WTC11 (cell line): Measurements from ENCODE around the gene TOE1. TPM values are rescaled to one million over a fixed set of nuclear protein-coding genes. Genes with fewer than 3 reads are reported as not detected.

Experiments used
- ATAC-seq: fragments of 200-7000 bp; cut with Tn5 transposase; 2 replicates; pipeline ENCODE4 v1.10.0; 2021; ENCODE audit warnings: mild to moderate bottlenecking, moderate library complexity
- CTCF ChIA-PET: fragments of 300-600 bp; sonication (Branson Sonifier 250); formaldehyde crosslinking; loops from one replicate; lab custom pipeline; 2021; ENCODE audit warnings: antibody characterized with exemption; lab: Charles Lee
- POLR2A ChIA-PET: fragments of 350-600 bp; sonication (Branson Sonifier 250); formaldehyde crosslinking; loops from one replicate; lab custom pipeline; 2021; ENCODE audit warnings: antibody characterized with exemption; lab: Charles Lee
- DNase-seq: peaks from one replicate; pipeline ENCODE4 v3.0.0; 2021; ENCODE audit warnings: low spot score
- H3K27ac Mint-ChIP-seq: 2 replicates; pipeline ENCODE4 v1.8.0; 2021; ENCODE audit warnings: mixed read lengths
- H3K27me3 Mint-ChIP-seq: 2 replicates; pipeline ENCODE4 v1.8.0; 2021; ENCODE audit warnings: low read depth, mild to moderate bottlenecking, moderate library complexity, mixed read lengths
- H3K36me3 Mint-ChIP-seq: 2 replicates; pipeline ENCODE4 v1.8.0; 2021; ENCODE audit warnings: mixed read lengths
- H3K4me1 Mint-ChIP-seq: 2 replicates; pipeline ENCODE4 v1.8.0; 2022; ENCODE audit warnings: mixed read lengths
- H3K4me3 Mint-ChIP-seq: 2 replicates; pipeline ENCODE4 v1.8.0; 2021; ENCODE audit warnings: mild to moderate bottlenecking, moderate library complexity, mixed read lengths
- H3K9me3 Mint-ChIP-seq: 2 replicates; pipeline ENCODE4 v1.8.0; 2021; ENCODE audit warnings: mixed read lengths
- CREB1 ChIP-seq: sonication (generic); formaldehyde crosslinking; IDR thresholded peaks from 2 replicates; pipeline ENCODE4 v1.8.0; 2023; ENCODE audit warnings: mild to moderate bottlenecking, missing genetic modification reagents
- CREM ChIP-seq: sonication (generic); formaldehyde crosslinking; IDR thresholded peaks from 2 replicates; pipeline ENCODE4 v1.8.1; 2022; ENCODE audit warnings: mild to moderate bottlenecking, missing genetic modification reagents, moderate library complexity
- ELF4 ChIP-seq: sonication (generic); formaldehyde crosslinking; IDR thresholded peaks from 2 replicates; pipeline ENCODE4 v1.8.1; 2022; ENCODE audit warnings: low read depth, mild to moderate bottlenecking, moderate library complexity, missing genetic modification reagents
- ETV6 ChIP-seq: sonication (generic); formaldehyde crosslinking; IDR thresholded peaks from 2 replicates; pipeline ENCODE4 v1.8.1; 2022; ENCODE audit warnings: mild to moderate bottlenecking, missing genetic modification reagents
- FOXJ3 ChIP-seq: sonication (generic); formaldehyde crosslinking; IDR thresholded peaks from 2 replicates; pipeline ENCODE4 v1.9.0; 2021; ENCODE audit warnings: missing genetic modification reagents, mild to moderate bottlenecking, borderline replicate concordance
- GABPB1 ChIP-seq: sonication (generic); formaldehyde crosslinking; IDR thresholded peaks from 2 replicates; pipeline ENCODE4 v1.8.1; 2023; ENCODE audit warnings: mild to moderate bottlenecking, missing genetic modification reagents
- GRHL2 ChIP-seq: fragments of 250-450 bp; sonication (Bioruptor Pico); IDR thresholded peaks from 2 replicates; pipeline ENCODE4 v1.8.0; 2022; ENCODE audit warnings: mild to moderate bottlenecking, moderate library complexity; ENCODE audit not compliant: insufficient replicate concordance, severe bottlenecking
- IRF2 ChIP-seq: sonication (generic); formaldehyde crosslinking; IDR thresholded peaks from 2 replicates; pipeline ENCODE4 v1.8.0; 2022; ENCODE audit warnings: low read depth, missing genetic modification reagents, borderline replicate concordance
- JAZF1 ChIP-seq: fragments of 250-450 bp; sonication (Bioruptor Pico); IDR thresholded peaks from 2 replicates; pipeline ENCODE4 v1.9.0; 2021; ENCODE audit warnings: moderate library complexity, mild to moderate bottlenecking, inconsistent platforms
- NFE2L1 ChIP-seq: sonication (generic); formaldehyde crosslinking; IDR thresholded peaks from 2 replicates; pipeline ENCODE4 v1.8.1; 2023; ENCODE audit warnings: missing genetic modification reagents
- NR1H2 ChIP-seq: sonication (generic); formaldehyde crosslinking; IDR thresholded peaks from 2 replicates; pipeline ENCODE4 v1.9.0; 2021; ENCODE audit warnings: mild to moderate bottlenecking, moderate library complexity, missing genetic modification reagents
- OVOL2 ChIP-seq: fragments of 250-450 bp; sonication (Bioruptor Pico); IDR thresholded peaks from 2 replicates; pipeline ENCODE4 v1.9.0; 2021; ENCODE audit warnings: mild to moderate bottlenecking, borderline replicate concordance
- PRRX2 ChIP-seq: fragments of 250-450 bp; sonication (Bioruptor Pico); IDR thresholded peaks from 2 replicates; pipeline ENCODE4 v1.8.0; 2021; ENCODE audit warnings: mild to moderate bottlenecking
- TCF7 ChIP-seq: sonication (generic); formaldehyde crosslinking; IDR thresholded peaks from 2 replicates; pipeline ENCODE4 v1.8.0; 2022; ENCODE audit warnings: mild to moderate bottlenecking, low read depth, missing genetic modification reagents, moderate library complexity
- ZNF138 ChIP-seq: sonication (generic); formaldehyde crosslinking; conservative IDR thresholded peaks from 2 replicates; pipeline ENCODE4 v1.8.1; 2022; ENCODE audit warnings: mild to moderate bottlenecking, moderate library complexity, missing genetic modification reagents
- ZNF232 ChIP-seq: sonication (generic); formaldehyde crosslinking; IDR thresholded peaks from 2 replicates; pipeline ENCODE4 v1.8.0; 2022; ENCODE audit warnings: mild to moderate bottlenecking, missing genetic modification reagents
- ZNF396 ChIP-seq: fragments of 250-450 bp; sonication (Bioruptor Pico); IDR thresholded peaks from 2 replicates; pipeline ENCODE4 v1.8.0; 2021; ENCODE audit warnings: mild to moderate bottlenecking, moderate library complexity, borderline replicate concordance
- total RNA-seq: library from RNA; stranded (reverse); gene quantifications from 3 replicates; pipeline ENCODE4 v1.2.3, GENCODE V29; 2021
- TF ChIP-seq, protein P1 (sequence below): fragments of 250-450 bp; sonication (Bioruptor Pico); IDR thresholded peaks from 2 replicates; pipeline ENCODE4 v1.9.0; 2021; ENCODE audit warnings: mild to moderate bottlenecking
- TF ChIP-seq, protein P2 (sequence below): sonication (generic); formaldehyde crosslinking; IDR thresholded peaks from 2 replicates; pipeline ENCODE4 v1.8.1; 2022; ENCODE audit warnings: mild to moderate bottlenecking, moderate library complexity, missing genetic modification reagents
- TF ChIP-seq, protein P3 (sequence below): sonication (generic); formaldehyde crosslinking; IDR thresholded peaks from 2 replicates; pipeline ENCODE4 v1.8.0; 2022; ENCODE audit warnings: mild to moderate bottlenecking, missing genetic modification reagents
- TF ChIP-seq, protein P4 (sequence below): fragments of 250-450 bp; sonication (Bioruptor Pico); IDR thresholded peaks from 2 replicates; pipeline ENCODE4 v1.9.0; 2021; ENCODE audit warnings: moderate library complexity, mild to moderate bottlenecking, inconsistent platforms, borderline replicate concordance
- TF ChIP-seq, protein P5 (sequence below): sonication (generic); formaldehyde crosslinking; IDR thresholded peaks from 2 replicates; pipeline ENCODE4 v1.8.0; 2022; ENCODE audit warnings: mild to moderate bottlenecking, missing genetic modification reagents
- TF ChIP-seq, protein P6 (sequence below): fragments of 250-450 bp; sonication (Bioruptor Pico); IDR thresholded peaks from 2 replicates; pipeline ENCODE4 v1.9.0; 2021; ENCODE audit warnings: mild to moderate bottlenecking
- TF ChIP-seq, protein P7 (sequence below): sonication (generic); formaldehyde crosslinking; IDR thresholded peaks from 2 replicates; pipeline ENCODE4 v1.8.0; 2022; ENCODE audit warnings: missing genetic modification reagents

Gene TOE1
- total RNA-seq, 1 experiment from 2014 or later: 7.4 TPM

DNA sequence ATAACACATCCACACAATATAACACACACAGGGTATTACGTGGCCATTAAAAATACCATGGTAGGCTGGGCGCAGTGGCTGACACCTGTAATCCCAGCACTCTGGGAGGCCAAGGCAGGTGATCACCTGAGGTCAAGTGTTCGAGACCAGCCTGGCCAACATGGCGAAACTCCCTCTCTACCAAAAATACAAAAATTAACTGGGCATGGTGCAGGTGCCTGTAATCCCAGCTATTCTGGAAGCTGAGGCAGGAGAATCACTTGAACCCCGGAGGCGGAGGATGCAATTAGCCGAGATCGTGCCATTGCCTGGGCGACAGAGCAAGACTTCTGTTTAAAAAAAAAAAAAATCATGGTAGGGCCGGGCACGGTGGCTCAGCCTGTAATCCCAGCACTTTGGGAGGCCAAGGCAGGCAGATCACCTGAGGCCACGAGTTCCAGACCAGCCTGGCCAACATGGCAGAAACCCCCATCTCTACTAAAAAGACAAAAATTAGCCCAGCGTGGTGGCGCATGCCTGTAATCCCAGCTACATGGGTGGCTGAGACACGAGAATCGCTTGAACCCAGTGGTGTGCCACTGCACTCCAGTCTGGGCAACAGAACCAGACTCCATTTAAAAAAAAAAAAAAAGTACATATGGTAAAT lies 37.3 kb upstream of the TOE1 start:
- ATAC-seq: no peak
- H3K36me3 Mint-ChIP-seq: no peaks in the 10 kb centered on the region
- no peak for TF ChIP-seq NR1H2 (CRISPR knock-in tag)
- TF ChIP-seq, protein P1, sequence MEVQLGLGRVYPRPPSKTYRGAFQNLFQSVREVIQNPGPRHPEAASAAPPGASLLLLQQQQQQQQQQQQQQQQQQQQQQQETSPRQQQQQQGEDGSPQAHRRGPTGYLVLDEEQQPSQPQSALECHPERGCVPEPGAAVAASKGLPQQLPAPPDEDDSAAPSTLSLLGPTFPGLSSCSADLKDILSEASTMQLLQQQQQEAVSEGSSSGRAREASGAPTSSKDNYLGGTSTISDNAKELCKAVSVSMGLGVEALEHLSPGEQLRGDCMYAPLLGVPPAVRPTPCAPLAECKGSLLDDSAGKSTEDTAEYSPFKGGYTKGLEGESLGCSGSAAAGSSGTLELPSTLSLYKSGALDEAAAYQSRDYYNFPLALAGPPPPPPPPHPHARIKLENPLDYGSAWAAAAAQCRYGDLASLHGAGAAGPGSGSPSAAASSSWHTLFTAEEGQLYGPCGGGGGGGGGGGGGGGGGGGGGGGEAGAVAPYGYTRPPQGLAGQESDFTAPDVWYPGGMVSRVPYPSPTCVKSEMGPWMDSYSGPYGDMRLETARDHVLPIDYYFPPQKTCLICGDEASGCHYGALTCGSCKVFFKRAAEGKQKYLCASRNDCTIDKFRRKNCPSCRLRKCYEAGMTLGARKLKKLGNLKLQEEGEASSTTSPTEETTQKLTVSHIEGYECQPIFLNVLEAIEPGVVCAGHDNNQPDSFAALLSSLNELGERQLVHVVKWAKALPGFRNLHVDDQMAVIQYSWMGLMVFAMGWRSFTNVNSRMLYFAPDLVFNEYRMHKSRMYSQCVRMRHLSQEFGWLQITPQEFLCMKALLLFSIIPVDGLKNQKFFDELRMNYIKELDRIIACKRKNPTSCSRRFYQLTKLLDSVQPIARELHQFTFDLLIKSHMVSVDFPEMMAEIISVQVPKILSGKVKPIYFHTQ (CRISPR knock-in tag): no peak
- TF ChIP-seq, protein P2, sequence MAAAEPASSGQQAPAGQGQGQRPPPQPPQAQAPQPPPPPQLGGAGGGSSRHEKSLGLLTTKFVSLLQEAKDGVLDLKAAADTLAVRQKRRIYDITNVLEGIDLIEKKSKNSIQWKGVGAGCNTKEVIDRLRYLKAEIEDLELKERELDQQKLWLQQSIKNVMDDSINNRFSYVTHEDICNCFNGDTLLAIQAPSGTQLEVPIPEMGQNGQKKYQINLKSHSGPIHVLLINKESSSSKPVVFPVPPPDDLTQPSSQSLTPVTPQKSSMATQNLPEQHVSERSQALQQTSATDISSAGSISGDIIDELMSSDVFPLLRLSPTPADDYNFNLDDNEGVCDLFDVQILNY (CRISPR knock-in tag): no peak
- no peak for TF ChIP-seq ELF4 (CRISPR knock-in tag)
- TF ChIP-seq, protein P3, sequence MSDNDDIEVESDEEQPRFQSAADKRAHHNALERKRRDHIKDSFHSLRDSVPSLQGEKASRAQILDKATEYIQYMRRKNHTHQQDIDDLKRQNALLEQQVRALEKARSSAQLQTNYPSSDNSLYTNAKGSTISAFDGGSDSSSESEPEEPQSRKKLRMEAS (CRISPR knock-in tag): no peak
- no peak for TF ChIP-seq FOXJ3
- TF ChIP-seq JAZF1 (CRISPR knock-in tag): no peak
- no peak for TF ChIP-seq ZNF396 (CRISPR knock-in tag)
- TF ChIP-seq GABPB1: no peak
- no peak for TF ChIP-seq CREB1
- TF ChIP-seq NFE2L1: no peak
- no peak for TF ChIP-seq TCF7 (CRISPR knock-in tag)
- TF ChIP-seq GRHL2 (CRISPR knock-in tag): no peak
- no peak for TF ChIP-seq ZNF138 (CRISPR knock-in tag)
- TF ChIP-seq IRF2: no peak
- no peak for DNase-seq
- no peaks in the 10 kb centered on the region for H3K27me3 Mint-ChIP-seq
- H3K4me3 Mint-ChIP-seq: peak overlapping the region; percentile 86
- POLR2A ChIA-PET: interaction anchor here (1.0 to 5.3 kb wide), 6 partner anchors 10 to 489 kb away, joined by 3 to 52 read pairs (median 8); partner anchors contain the start of genes HECTD3, HPDL, TESK2 and UROD
- CTCF ChIA-PET: interaction anchor here (0.6 to 11.1 kb wide), 19 partner anchors 9 to 942 kb away, joined by 3 to 317 read pairs (median 4); partner anchors contain the start of genes HECTD3, HPDL, MUTYH and PLK3
- H3K9me3 Mint-ChIP-seq: no peaks in the 10 kb centered on the region
- H3K4me1 Mint-ChIP-seq: peaks cover 55% of the 10 kb centered on the region
- no peak overlapping the region for H3K27ac Mint-ChIP-seq

DNA sequence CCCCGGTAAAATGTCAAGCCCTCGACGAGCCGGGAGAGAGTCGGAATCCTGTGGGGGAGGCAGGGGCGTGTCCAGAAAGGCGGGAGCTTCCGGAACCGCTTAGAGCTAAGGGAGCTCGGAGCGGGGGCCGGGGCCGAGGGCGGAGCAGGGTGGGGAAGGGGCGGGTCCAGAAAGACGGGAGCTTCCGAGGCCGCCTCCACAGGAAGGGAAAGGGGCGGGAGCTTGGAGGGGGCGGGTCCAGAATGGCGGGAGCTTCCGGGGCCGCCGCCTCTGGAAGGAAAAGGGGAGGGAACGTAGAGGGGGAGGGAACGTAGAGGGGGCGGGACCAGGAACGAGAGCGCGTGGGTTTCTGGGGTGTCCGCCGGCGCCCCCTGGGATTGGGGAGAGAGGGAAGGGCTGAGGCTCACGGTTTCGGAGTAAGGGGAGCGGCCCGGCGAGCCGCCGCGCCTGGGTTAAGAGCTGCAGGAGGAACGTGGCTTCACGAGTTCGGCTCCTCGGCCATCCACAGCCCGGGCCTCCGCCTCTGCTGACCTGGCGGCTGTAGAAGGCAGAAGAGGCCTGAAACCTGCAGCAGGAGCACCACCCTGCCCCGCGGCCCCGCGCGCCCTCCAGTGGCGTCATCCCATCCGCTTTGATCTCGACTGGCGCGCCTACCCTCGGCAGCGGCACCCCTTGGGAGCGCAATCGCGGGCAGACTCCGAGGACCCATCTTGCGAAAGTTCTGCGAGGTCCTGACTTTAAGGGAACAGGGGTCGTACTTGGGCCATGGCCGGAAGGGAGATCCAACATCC lies 36.3 kb upstream of the TOE1 start:
- Mint-ChIP-seq H3K27me3 (no peaks in the 10 kb centered on the region), H3K9me3 (no peaks in the 10 kb centered on the region), H3K4me3 (peak overlapping the region; percentile 86), H3K27ac (peak overlapping the region; percentile 91), H3K4me1 (peaks cover 53% of the 10 kb centered on the region), H3K36me3 (no peaks in the 10 kb centered on the region)
- ATAC-seq (peak; percentile 90), DNase-seq (peak; percentile 99)
- ChIA-PET POLR2A (interaction anchor here (0.6 to 5.3 kb wide), 16 partner anchors 9 to 571 kb away, joined by 3 to 52 read pairs (median 4); partner anchors contain the start of genes EIF2B3, HECTD3, HPDL and MUTYH), CTCF (interaction anchor here (0.6 to 11.1 kb wide), 49 partner anchors 8 to 598 kb away, joined by 3 to 317 read pairs (median 4); partner anchors contain the start of genes CCDC163, EIF2B3, HECTD3 and HPDL)
- TF ChIP-seq ZNF232 (CRISPR knock-in tag): no peak
- peak; percentile 61 for TF ChIP-seq CREM
- TF ChIP-seq, protein P4, sequence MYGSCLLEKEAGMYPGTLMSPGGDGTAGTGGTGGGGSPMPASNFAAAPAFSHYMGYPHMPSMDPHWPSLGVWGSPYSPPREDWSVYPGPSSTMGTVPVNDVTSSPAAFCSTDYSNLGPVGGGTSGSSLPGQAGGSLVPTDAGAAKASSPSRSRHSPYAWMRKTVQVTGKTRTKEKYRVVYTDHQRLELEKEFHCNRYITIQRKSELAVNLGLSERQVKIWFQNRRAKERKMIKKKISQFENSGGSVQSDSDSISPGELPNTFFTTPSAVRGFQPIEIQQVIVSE (CRISPR knock-in tag): no peak
- peak; percentile 25; the same call in 1 of the 2 replicates for TF ChIP-seq PRRX2
- TF ChIP-seq, protein P5, sequence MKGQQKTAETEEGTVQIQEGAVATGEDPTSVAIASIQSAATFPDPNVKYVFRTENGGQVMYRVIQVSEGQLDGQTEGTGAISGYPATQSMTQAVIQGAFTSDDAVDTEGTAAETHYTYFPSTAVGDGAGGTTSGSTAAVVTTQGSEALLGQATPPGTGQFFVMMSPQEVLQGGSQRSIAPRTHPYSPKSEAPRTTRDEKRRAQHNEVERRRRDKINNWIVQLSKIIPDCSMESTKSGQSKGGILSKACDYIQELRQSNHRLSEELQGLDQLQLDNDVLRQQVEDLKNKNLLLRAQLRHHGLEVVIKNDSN (CRISPR knock-in tag): no peak
- TF ChIP-seq, protein P6, sequence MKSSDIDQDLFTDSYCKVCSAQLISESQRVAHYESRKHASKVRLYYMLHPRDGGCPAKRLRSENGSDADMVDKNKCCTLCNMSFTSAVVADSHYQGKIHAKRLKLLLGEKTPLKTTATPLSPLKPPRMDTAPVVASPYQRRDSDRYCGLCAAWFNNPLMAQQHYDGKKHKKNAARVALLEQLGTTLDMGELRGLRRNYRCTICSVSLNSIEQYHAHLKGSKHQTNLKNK (CRISPR knock-in tag): no peak
- TF ChIP-seq ETV6 (CRISPR knock-in tag): peak; percentile 79
- no peak for TF ChIP-seq OVOL2 (CRISPR knock-in tag)
- peak; percentile 64; the same call in 1 of the 2 replicates for TF ChIP-seq TCF7 (CRISPR knock-in tag)
- TF ChIP-seq, protein P7, sequence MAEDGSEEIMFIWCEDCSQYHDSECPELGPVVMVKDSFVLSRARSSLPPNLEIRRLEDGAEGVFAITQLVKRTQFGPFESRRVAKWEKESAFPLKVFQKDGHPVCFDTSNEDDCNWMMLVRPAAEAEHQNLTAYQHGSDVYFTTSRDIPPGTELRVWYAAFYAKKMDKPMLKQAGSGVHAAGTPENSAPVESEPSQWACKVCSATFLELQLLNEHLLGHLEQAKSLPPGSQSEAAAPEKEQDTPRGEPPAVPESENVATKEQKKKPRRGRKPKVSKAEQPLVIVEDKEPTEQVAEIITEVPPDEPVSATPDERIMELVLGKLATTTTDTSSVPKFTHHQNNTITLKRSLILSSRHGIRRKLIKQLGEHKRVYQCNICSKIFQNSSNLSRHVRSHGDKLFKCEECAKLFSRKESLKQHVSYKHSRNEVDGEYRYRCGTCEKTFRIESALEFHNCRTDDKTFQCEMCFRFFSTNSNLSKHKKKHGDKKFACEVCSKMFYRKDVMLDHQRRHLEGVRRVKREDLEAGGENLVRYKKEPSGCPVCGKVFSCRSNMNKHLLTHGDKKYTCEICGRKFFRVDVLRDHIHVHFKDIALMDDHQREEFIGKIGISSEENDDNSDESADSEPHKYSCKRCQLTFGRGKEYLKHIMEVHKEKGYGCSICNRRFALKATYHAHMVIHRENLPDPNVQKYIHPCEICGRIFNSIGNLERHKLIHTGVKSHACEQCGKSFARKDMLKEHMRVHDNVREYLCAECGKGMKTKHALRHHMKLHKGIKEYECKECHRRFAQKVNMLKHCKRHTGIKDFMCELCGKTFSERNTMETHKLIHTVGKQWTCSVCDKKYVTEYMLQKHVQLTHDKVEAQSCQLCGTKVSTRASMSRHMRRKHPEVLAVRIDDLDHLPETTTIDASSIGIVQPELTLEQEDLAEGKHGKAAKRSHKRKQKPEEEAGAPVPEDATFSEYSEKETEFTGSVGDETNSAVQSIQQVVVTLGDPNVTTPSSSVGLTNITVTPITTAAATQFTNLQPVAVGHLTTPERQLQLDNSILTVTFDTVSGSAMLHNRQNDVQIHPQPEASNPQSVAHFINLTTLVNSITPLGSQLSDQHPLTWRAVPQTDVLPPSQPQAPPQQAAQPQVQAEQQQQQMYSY (CRISPR knock-in tag): no peak
